NCI-H69 (cell line): ENCODE measurements around the gene SMG7.

Source experiments
- DNase-seq: peaks from one replicate; lab custom pipeline; 2025; lab: John Stamatoyannopoulos, UW

The SMG7 gene

DNA sequence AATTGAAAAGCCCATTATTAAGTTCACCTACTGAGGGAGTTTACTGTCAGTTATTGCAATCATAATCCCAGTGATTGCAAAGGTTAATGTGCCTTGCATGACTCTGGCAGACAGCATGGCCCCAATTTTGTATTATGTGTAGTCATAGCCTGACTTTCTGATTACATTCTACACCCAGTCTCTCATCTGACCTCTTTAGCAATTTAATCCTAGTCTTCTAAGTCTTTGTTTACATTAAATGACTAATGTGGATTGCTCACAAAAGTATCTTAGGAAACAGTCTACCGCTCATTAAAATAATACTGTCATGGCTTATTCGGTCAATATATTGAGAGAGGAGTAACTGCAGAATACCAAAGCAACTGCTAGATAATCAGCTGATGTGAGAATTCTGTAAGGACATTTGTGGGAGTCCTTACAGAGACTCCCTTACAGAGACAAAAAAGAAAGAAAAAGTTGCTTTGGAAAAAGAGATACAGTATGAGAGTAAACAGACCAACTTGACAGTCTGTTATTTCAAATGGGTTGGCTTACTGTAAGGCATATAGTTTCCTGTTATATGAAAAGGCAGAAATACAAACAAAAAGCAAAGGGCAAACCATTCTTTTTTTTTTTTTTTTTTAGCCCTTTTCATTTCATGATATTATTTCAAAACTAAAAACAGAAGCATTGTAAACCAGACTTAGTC lies 42.8 kb downstream of the SMG7 start:
- DNase-seq, result peak; percentile 98

- DNase-seq, result peak; percentile 71
Observed at GRCh38 chr1:183516725-183517124, 44.4 kb downstream of the SMG7 start.

- DNase-seq, result peak; percentile 77
Observed at GRCh38 chr1:183517401-183517800, 45.1 kb downstream of the SMG7 start.

DNA sequence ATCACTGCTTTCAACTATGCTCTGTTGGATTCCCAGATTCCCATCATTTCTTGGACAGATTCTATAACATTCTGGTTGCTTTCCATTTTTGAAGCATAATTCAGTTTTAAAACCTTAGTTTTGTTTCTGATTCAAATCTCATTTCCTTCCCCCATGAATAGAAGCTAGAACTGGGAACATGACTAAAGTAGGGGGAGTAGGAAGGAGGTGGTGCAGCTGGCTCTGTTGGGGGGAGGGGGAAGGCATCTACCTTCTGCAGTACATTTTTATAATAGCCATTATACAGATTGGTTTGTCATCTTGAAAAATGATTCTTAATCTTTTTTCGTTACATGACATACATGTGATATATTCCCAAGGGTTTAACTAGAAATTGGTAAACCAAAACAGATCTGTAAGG lies 48.1 kb downstream of the SMG7 start:
- DNase-seq, result peak; percentile 50

DNA sequence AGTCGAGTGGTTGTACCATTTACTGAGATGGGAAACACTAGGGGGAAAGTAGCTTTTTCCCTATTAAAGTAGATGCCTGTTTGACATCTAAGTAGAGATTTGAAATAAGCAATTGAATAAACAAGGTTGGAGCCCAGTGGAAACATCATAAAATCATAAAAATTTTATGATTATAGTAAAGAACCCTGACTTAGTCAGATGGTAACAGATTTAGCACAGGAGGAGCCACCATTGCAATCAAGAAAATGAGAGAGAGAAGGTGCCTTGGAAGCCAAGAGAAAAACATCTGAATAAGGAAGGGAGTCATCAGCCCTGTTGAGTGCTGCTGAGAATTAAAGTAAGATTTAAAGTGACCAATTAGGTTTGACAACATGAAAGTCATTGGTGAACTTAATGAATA lies 49.8 kb downstream of the SMG7 start:
- no peak for DNase-seq

- DNase-seq, result no peak
Observed at GRCh38 chr1:183528577-183528976, 56.3 kb downstream of the SMG7 start.

DNA sequence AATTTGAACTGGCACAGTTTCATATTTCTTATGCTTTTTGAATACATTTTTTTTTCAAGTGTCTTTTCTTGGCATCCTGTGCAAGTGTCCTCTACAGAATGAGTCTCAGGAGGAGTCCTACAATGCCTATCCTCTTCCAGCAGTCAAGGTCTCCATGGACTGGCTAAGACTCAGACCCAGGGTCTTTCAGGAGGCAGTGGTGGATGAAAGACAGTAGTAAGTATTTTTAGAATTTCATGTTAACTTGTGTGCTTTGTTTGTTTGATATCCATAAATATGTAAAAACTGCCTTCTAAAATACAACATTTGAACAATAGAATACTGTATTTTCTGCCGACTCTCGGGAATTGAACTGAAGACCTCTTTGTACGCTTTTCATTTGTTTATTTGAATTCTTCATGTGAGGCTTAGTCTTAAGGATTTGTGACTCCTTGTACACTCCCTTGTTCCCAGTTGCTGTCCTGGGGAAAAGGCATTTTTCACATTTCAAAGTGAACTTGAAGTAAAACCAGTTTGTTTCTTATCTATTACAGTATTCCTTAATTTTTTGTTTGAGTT lies 61.4 kb downstream of the SMG7 start:
- no peak for DNase-seq

DNA sequence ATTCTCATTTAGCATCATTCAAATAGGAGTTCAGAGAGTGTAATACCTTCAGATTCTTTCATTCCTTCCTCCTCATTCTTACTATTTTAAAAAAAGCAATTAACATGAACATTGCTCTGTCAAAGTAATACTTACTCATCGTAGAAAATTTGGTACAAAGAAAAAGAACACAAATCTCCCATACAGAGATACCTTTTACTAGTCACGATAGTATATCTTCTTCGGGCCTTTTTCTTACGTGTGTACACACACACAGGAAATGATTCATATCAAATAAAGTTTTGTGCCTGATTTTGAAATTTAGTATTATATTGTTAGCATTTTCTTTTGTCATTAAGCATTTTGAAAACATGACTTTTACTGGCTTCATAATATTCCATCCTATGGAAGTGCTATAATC lies 65.1 kb downstream of the SMG7 start:
- no peak for DNase-seq

GRCh38 chr1:183543619-183544204 lies 71.4 kb downstream of the SMG7 start:
- DNase-seq, result peak; percentile 82

DNA sequence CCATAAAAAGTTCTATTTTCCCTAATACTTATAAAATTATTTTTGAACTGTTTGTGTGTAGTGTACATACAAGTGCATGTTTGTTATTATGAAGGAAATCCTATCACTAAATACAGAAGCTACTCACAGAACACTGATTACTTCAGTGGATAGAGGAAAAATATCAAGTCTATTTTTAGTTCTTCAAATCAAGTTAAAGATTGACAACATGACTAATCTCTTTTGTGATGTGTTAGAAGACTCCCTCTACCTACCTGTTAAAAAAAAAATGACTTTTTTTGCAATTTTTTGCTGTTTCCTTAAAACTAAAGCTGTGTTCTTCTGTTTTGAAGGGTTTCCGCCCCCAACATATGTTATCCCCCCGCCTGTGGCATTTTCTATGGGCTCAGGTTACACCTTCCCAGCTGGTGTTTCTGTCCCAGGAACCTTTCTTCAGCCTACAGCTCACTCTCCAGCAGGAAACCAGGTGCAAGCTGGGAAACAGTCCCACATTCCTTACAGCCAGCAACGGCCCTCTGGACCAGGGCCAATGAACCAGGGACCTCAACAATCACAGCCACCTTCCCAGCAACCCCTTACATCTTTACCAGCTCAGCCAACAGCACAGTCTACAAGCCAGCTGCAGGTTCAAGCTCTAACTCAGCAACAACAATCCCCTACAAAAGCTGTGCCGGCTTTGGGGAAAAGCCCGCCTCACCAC lies 72.4 kb downstream of the SMG7 start:
- peak; percentile 78 for DNase-seq

DNA sequence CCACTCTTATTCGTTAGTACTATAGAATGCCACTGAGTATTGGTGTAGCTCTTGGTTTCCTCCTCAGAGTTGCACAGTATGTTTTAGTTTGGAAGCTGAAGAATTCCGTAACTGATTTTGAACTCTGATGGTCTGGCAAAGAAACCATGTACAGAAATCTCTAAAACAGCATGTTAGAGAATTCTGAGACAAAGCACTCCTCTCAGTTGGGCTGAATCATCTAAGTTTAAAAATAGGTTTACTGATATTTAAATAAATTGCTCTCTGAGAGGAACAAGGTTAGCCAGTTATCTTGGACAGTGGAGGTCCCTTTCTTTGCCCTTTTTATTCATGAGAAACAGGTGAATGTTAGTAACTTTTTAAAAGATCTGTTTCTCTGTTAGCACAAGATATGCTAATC lies 74.1 kb downstream of the SMG7 start:
- no peak for DNase-seq

DNA sequence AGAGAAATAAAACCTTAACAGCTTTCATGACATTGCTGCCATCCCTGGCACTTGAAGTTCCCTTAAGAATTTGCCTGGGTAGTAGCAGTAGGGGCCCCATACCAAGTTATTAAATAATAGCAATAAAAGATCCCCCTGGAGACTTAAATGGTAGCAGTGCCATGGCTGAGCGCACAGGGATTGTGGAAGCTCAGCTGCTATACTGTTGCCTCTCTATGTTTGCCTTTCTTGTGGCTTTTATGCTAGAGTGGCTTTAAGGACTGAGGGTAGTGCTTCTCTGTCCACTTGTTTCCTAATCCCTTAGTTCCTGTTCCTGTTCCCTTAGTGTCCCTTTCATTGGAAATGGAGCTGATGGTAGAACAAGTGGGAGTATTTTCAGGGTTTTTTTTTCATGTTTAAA lies 75.8 kb downstream of the SMG7 start:
- DNase-seq, result peak; percentile 82

- no peak for DNase-seq
Observed at GRCh38 chr1:183550915-183551314, 78.6 kb downstream of the SMG7 start.

DNA sequence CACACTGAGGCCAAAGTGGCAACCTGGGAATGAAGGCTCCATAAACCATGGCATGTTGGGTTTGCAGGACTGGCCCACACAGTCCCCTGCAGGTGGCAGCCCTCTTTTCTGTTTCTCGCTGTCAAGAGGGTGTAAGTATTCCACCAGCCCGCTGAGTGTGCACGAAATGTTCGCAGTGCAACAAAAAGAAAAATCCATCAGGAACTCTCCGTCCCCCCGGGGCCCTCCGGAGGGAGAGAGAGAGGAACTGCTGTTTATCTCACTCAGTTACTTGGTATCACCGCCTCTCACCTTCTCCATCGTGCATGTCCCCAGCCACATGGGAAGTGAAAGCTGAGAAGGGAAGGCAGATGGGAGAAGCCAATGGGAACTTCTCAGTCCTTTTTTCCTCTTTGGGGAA lies 79.6 kb downstream of the SMG7 start:
- DNase-seq, result no peak

DNA sequence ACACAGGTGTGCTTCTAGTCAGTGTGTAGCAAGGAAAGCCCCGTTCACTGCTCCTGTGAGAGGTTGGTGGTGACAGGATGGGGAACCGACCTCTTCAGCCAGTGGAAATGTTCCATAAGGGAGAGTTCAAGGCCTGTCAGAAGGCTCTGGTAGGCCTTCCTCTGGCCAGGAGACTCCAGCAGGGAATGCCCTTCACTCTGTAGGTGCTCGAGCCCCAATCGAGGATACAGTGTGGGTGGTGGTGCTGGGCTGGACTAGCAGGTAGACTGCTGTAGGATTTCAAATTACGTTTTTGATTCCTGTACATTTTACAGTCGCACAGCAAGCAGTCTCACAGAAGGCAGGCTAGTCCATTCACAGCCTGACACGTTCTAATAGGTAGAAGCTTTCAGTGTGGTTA lies 80.1 kb downstream of the SMG7 start:
- DNase-seq, result no peak

DNA sequence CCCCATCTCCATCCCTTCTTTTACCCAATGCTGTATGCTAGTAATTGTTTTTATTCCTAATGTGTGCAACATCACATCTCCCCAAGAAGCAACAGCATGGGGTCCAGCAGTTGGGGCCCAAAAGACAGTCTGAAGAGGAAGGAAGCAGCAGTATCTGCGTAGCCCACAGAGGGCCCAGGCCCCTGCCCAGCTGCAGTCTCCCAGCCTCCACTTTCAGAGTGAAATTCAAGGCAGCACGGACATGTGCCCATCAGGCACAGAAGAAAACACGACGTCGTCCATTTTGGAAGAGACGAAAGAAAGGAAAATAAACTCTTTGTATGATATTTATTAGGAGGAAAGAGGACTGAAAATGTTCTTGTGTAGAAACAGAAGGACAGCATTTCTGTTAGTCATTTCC lies 80.6 kb downstream of the SMG7 start:
- DNase-seq, result no peak

DNA sequence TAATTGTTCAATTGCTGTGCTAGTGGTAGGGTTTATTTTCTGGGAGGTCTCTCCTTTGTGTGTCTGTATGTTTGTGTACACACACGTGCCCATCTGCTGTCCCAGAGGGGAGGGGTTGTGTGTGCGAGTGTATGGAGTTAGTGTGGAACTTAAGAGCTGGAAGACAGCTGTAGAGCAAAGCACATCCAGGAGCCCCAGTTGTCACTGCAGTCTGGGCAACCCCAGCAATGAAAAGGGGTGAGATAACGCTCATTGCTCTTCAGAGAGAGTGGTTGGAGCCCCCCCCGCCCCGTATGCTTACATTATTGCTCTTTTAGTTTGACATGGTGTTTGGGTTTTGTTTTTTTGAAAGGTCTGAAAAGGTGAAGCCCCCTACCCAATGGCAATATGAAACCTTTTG lies 81.0 kb downstream of the SMG7 start:
- no peak for DNase-seq

- DNase-seq, result no peak
Observed at GRCh38 chr1:183553764-183554163, 81.5 kb downstream of the SMG7 start.

DNA sequence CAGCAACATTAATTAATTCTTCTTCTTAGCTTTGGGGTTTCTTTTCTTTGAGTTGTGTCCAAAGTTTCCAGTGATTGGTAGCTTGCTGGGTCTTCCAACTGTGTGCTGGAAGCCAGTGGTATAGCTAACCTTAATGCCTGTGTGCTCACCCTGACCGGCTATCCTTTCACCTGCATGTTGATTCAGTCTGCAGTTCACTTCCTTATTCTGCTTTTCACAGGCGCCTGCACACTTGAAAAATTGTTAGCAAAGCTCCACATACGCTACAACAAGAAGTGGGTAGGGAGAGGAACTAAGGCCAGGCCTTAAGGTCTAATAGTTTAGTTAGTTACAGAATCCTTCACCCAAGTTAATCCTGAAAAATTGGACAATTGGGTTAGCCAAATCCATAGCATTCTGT lies 82.3 kb downstream of the SMG7 start:
- DNase-seq, result no peak

DNA sequence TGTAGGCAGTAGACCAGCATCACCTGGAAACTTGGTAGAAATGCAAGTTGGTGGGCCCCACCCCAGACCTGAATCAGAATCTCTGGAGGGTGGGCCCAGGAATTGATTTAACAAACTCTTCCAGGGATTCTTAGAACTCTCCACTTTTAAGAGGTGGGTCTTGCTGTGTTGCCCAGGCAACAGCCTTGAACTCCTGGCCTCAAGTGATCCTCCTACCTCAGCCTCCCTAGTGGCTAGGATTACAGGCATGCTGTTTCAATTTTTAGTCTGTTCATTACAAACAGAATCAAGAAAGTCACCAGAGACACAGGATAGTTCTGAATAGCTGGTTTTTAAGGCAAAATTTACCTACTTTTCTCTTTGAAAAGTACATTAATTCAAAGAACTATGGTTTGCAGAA lies 86.8 kb downstream of the SMG7 start:
- no peak for DNase-seq

DNA sequence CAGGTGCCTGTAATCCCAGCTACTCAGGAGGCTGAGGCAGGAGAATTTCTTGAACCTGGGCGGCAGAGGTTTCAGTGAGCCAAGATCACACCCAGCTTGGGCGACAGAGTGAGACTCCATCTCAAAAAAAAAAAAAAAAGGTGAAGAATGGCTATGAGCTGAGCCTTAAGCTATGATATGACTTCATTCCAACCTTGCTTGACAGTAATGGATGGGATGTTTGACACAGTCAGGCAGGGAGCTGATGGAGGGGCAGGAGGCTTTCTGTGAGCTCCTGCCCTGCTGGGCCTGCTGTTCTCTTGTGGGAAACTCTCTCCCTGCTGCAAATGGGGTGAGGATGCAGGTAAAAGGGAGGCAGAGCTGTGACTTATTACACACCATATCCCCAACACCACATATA lies 90.4 kb downstream of the SMG7 start:
- DNase-seq, result no peak

GRCh38 chr1:183565261-183565660 lies 93.0 kb downstream of the SMG7 start:
- no peak for DNase-seq

GRCh38 chr1:183566026-183566425 lies 93.7 kb downstream of the SMG7 start:
- no peak for DNase-seq
